HS-27A (cell line): ENCODE data around the gene PSMG3.

Experiments used
- DNase-seq: peaks from one replicate; pipeline ENCODE4 v3.0.0-alpha.2; 2012; ENCODE audit warnings: low read depth, missing footprints

Gene PSMG3

GRCh38 chr7:1544896-1545416 lies 24.9 kb downstream of the PSMG3 start:
- no peak for DNase-seq

- no peak for DNase-seq
Measured at GRCh38 chr7:1544178-1544895, 25.5 kb downstream of the PSMG3 start.

- no peak for DNase-seq
Measured at GRCh38 chr7:1543826-1544177, 26.0 kb downstream of the PSMG3 start.

- no peak for DNase-seq
Measured at GRCh38 chr7:1542841-1543747, 26.7 kb downstream of the PSMG3 start.

- DNase-seq = no peak
Measured at GRCh38 chr7:1542329-1542728, 27.5 kb downstream of the PSMG3 start.

- no peak for DNase-seq
Measured at GRCh38 chr7:1541431-1542162, 28.2 kb downstream of the PSMG3 start.

- DNase-seq = no peak
Measured at GRCh38 chr7:1540776-1541271, 29.0 kb downstream of the PSMG3 start.

- no peak for DNase-seq
Measured at GRCh38 chr7:1539882-1540775, 29.7 kb downstream of the PSMG3 start.

- DNase-seq = no peak
Measured at GRCh38 chr7:1539181-1539881, 30.5 kb downstream of the PSMG3 start.

GRCh38 chr7:1538544-1539180 lies 31.2 kb downstream of the PSMG3 start:
- no peak for DNase-seq

GRCh38 chr7:1537535-1538412 lies 32.1 kb downstream of the PSMG3 start:
- peak; percentile 98 for DNase-seq

GRCh38 chr7:1536743-1537534 lies 32.9 kb downstream of the PSMG3 start:
- DNase-seq = peak; percentile 95

GRCh38 chr7:1536455-1536742 lies 33.4 kb downstream of the PSMG3 start:
- no peak for DNase-seq

- DNase-seq = no peak
Measured at GRCh38 chr7:1535701-1536454, 34.0 kb downstream of the PSMG3 start.

- DNase-seq = no peak
Measured at GRCh38 chr7:1535100-1535458, 34.8 kb downstream of the PSMG3 start.

- no peak for DNase-seq
Measured at GRCh38 chr7:1534330-1535099, 35.3 kb downstream of the PSMG3 start.
